GM19043 (cell line): Measurements from ENCODE around the gene YOD1.

ENCODE experiments used
- ATAC-seq: cut with Tn5 transposase; IDR thresholded peaks from one replicate; pipeline ENCODE4 v1.9.1; 2021; ENCODE audit warnings: low read depth; ENCODE audit not compliant: unreplicated experiment

The YOD1 gene

GRCh38 chr1:207028884-207029650, 21.9 kb downstream of the YOD1 start:
- no peak for ATAC-seq

GRCh38 chr1:207027921-207028320, 23.1 kb downstream of the YOD1 start:
- no peak for ATAC-seq

- no peak for ATAC-seq
These were observed 23.7 kb downstream of the YOD1 start for GRCh38 chr1:207027206-207027777.

- no peak for ATAC-seq
These were observed 24.9 kb downstream of the YOD1 start for GRCh38 chr1:207026104-207026534.

- no peak for ATAC-seq
These were observed 25.7 kb downstream of the YOD1 start for GRCh38 chr1:207025146-207025880.

- ATAC-seq = no peak
These were observed 26.5 kb downstream of the YOD1 start for GRCh38 chr1:207024202-207025145.

- ATAC-seq = no peak
These were observed 27.9 kb downstream of the YOD1 start for GRCh38 chr1:207022996-207023679.

- no peak for ATAC-seq
These were observed 29.0 kb downstream of the YOD1 start for GRCh38 chr1:207021876-207022596.

GRCh38 chr1:207021139-207021861, 29.7 kb downstream of the YOD1 start:
- no peak for ATAC-seq

- no peak for ATAC-seq
These were observed 30.3 kb downstream of the YOD1 start for GRCh38 chr1:207020709-207021107.

GRCh38 chr1:207020065-207020708, 30.8 kb downstream of the YOD1 start:
- no peak for ATAC-seq

- ATAC-seq = no peak
These were observed 31.3 kb downstream of the YOD1 start for GRCh38 chr1:207019661-207020060.

GRCh38 chr1:207019161-207019560, 31.8 kb downstream of the YOD1 start:
- no peak for ATAC-seq

- no peak for ATAC-seq
These were observed 32.3 kb downstream of the YOD1 start for GRCh38 chr1:207018707-207019106.

- no peak for ATAC-seq
These were observed 33.1 kb downstream of the YOD1 start for GRCh38 chr1:207017615-207018559.

- ATAC-seq = no peak
These were observed 35.2 kb downstream of the YOD1 start for GRCh38 chr1:207015791-207016190.

- no peak for ATAC-seq
These were observed 36.3 kb downstream of the YOD1 start for GRCh38 chr1:207014728-207015127.
